CD4-positive, alpha-beta T cell treated with Interferon gamma for 1 hour (primary cell): Measurements from ENCODE around the gene KCNA2.
A peak's percentile ranks its signal among the peaks of the same experiment; 100 is the strongest.

Experiments used
- DNase-seq: peaks from one replicate; pipeline ENCODE4 v3.0.0-alpha.2; 2020

Gene KCNA2

DNA sequence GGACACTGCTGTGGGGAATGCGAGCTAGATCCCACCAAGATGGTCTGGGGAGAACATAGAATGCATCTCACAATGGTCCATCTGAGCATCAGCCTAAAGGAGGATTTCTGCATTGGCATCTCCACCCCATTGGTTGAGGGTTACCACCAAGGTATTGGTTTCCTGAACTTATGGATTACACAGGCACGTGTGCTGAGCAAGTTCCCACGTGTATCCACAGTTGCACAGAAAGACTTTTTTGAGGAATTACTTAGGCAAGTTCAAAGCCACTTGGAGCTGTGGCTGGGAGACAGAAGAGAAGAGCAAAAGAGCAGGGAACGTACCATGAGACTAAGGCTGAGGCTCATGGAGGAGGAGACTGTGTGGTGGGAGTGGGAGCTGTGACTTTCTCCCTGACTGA lies 43.1 kb downstream of the KCNA2 start:
- no peak for DNase-seq

DNA sequence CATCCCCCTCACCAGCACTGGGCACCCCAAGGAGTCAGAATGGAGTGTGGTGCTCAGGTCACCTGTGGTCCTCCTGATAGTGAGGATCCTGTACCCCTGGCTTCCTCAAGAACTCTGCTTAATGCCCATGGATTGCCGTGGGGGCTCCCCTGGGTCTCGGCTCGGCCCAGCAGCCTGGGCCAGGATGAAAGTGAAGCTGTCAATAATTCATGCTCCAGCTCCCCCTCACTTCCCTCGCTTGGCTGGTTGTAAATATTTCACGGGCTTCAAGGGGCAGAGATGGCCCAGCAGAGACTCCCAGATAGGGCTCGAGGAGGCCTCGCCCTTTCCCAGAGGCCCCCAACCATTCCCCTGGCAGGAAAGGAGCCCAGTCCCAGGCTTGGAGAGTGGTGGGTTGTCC lies 44.6 kb downstream of the KCNA2 start:
- DNase-seq: no peak

DNA sequence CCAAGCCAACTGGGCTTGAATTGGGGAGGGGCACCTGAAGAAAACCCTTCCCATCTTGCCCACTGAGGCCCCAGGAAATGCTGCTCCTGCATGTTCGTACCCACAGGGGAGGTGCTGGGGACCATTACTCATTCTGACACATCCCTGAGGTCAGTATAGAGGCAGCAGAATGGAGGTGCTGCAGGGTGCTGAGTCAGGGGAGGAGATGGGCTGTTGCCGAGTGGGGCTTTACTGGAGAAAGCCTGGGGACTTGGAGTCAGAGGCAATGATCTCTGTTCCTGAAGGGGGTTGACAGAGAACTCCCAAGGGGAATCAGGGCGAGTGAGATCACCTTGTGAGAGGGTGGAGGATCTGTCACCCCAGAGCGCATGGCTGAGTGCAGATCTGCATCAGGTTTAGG lies 47.0 kb downstream of the KCNA2 start:
- no peak for DNase-seq

DNA sequence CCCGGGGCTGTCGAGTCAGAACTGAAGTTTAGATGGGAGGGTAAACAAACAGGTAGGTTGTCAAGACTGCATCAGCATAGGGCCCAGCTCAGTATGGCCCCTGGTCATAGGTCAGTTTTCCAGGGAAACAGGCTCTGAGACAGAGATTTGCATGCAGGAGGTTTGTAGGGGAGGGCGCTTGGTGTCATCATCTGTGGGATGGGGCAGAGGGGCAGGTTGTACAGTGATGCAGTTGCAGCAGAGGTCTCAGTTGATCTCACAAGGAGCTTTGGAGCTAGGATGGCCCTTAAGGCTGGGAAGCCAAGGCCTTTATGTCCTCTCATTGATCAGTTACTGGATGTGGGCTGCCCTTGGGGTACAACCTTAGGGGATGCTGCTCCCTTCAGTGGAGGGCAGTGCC lies 48.7 kb downstream of the KCNA2 start:
- no peak for DNase-seq

DNA sequence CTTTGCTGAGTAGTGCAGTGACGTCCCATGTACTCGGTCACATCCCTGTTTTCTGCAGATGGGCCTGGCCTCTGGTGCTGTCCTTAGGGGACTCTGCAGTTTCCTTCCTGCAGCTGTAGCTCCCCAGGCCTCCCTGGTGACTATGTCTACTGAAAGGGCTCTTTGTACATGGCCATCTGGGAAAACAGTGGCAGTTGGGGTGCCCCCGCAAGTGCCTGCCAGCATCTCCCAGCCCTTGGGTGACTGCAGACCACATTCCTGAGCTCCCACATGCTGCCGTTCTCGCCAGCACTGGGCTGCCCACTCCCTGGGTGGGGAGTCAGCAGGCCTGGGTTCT lies 49.7 kb downstream of the KCNA2 start:
- DNase-seq: no peak

DNA sequence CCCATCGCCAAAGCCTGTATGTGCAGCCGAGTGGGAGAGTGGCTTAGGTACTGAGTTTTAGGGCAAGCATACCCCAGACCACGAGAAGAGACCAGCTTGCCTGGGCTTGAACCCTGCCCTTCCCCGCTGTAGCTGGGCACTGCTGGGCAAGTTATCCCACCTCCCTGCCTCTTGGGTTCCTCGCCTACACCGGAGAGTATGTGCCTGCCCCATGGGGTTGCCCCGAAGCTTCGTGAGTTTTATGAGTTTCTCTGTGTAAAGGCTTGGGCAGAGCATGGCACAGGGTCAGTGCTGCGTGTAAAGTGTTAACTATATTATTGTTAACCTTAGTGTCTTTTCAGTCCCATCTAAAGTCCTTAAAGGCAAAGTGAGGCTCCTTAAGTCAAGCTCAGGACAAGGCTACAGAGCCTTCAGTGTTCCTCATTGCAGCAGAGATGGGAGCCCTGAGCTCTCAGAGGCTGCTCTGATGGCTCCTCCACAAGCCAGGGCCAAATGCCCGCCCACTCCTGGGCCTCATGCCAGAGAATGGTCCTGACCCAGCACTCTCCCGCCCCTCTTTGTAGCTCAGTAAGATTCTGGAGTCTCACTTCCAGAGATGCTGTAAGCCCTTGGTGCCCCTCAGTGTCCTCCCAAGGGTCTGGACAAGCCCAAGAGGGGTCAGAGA lies 50.2 kb downstream of the KCNA2 start:
- no peak for DNase-seq

DNA sequence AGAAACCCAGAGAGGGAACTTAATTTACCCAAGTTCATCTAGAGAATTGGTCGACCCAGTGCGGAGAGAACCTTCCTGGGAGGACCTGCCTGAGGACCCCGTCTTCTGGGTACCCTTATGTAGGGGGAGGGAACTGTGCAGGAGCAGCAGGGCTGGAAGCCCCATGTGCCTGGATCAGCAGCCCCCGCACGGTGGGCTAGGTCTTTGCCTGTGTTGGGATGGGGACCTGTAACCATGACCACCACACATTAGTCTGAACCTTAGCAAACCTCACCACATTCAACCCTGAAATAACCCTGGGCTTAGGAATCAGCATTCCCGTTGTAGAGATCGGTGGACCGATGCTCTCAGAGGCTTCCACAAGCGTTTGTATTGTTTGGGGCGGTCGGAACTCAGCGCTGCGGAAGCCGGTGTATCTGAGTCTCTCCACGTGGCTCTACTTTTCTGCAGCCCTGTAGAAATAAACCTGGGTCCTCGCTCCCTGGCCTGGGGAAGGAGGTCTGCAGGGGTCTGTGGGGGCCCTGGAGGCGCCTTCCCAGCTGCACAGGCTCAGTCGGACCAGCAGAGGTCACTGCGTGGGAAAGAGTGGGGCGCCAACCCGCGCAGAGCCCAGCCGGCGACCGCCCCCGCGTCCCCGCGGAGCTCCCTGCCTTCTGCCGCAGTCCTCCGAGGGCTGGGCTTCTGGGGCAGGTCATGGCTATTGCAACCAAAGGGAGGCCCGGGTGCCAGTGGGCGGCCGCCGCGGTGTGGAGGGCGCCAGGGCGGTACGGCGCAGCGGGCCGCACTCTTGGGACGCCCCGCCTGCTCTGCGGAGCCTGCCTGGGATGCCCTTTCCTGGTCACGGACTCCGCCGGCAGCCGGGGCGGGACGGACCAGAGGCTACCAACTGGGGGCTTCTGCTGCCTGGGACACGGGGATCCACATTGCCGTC lies 51.0 kb downstream of the KCNA2 start:
- DNase-seq: peak; percentile 45

DNA sequence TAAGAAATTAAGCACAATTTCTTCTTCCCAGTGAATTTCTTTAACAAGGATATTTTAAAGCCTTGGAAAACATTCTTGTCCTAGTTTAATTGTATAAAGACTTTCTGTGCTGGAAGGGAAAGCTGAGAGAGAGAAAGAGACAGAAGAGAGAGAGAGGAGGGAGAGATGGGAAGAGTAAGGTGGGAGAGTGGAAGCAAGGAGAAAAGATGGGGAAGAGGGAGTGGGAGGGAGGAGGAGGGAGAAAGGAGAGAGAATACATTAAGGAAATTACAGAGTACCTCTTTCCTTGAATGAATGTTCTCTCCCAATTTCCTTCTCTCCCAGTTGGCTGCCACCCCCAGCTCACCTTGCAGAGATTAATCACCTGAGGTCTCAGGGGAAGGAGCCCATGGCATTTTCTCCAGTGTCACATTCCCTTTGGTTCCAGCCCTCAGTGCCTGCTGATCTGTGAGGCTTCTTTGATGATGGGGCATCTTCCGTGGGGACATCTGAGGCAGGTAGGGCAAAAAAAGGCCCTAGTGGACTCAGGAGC lies 54.8 kb downstream of the KCNA2 start:
- DNase-seq: no peak

DNA sequence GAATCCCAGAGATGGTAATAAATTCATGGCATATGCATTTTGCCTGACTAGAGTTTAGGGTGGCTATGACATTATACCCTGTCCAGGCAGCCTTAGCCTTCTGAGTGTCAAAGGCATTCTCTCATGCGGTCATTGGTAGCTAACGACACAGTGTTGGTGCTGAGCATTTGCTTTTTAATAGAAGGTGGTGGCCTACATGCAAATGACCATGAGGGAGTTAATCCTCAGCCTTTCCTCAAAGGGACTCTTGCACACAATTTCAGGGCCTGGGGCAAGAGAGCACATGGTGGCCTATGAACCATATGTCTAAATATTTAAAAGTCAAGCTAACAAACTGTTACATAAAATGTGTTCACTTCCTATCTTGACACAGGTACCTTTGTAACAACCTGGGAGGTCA lies 56.3 kb downstream of the KCNA2 start:
- DNase-seq: no peak

DNA sequence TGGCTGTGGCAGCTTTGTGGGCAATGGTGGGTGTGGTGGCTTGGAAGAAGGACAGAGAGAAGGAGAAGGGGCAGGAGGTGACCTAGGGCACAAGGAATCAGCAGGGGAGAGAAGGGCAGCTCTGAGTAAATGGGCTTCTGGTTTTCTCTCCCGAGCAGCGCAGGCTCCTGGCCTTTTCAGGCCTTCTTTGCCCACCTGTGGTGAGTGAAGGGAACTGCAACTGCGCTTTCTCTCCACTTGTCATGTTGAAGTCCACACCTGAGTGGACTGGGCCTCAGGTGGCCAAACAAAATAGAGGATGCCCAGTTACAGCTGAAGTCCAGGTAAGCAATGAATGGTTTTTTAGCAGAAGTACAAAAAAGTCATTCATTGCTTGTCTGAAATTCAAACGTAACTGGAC lies 57.8 kb downstream of the KCNA2 start:
- no peak for DNase-seq

DNA sequence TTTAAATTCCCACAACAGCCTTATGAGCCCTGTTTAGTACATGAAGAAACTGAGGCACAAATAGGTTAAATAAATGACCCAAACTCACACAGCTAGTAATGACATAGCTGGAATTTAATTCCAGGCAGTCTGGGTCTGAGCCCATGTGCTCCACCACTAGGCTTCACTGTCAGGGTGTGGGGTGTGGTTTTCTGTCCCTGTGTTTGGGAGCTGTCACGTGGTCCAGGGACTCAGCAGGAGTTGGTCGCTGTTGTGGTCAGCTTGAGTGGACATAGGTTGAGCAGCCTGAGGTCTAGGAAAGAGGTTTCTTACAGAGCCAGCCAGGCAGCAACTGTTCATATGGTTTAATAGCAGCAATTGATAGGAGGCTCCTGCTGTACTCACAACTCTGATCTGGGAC lies 59.1 kb downstream of the KCNA2 start:
- no peak for DNase-seq

DNA sequence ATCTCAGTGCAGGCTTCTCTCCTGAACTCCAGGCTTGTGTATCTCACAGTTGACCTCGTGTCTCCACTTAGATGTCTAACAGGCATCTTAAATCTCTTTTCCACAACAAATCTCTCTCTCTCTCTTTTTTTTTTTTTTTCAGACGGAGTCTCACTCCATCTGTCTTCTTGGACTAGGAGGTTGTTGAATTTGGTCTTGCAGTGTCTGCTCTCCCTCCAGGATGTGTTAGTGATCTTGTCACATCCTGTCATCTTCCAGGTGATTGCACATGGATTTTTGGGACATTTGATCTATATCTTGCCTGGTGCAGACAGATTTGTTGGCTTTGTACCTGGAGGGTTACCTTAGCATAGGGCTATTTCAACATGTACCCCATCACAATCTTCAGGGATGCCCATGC lies 60.7 kb downstream of the KCNA2 start:
- DNase-seq: no peak

DNA sequence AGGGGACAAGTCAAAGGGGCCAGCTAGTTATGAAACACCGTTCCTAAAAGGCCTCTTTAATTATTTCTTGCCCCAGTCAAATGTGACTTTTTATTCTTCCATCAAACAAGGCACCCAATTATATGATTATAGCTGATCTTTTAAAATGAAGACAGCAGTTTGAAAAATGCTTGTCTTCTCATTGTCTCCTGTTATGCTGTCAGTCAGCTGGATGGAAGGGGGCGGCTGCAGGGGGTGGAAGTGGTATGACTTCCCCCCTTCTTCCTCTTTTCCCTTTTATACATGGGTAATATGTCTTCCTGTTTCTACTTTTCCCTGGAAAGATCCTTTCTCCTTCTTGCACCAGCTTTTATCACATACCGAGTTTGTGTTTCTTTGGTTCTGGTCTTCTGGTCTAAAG lies 61.4 kb downstream of the KCNA2 start:
- DNase-seq: no peak
